Endothelial cell of umbilical vein (primary cell): ENCODE data around the gene MAP1LC3B. TPM values are rescaled to one million over a fixed set of nuclear protein-coding genes. Genes with fewer than 3 reads are reported as not detected.

Experiments
- BruUV-seq: library from RNA; stranded (reverse); fragments of 400-500 nt; replicated peaks from 2 replicates; lab custom pipeline; 2021; lab: Mats Ljungman, UMichigan
- CTCF ChIA-PET: fragments of 300-600, 350-600 bp; sonication (Branson Sonifier 250); formaldehyde crosslinking; loops from one replicate; lab custom pipeline; 2021; ENCODE audit warnings: antibody characterized with exemption, inconsistent platforms; lab: Charles Lee
- POLR2A ChIA-PET: fragments of 300-600, 350-600 bp; sonication (Branson Sonifier 250); formaldehyde crosslinking; loops from one replicate; lab custom pipeline; 2021; ENCODE audit warnings: antibody characterized with exemption, inconsistent platforms; lab: Charles Lee
- DNase-seq: peaks from one replicate; pipeline ENCODE4 v3.0.0-alpha.2; 2011; ENCODE audit warnings: low read depth, low spot score
- FAIRE-seq: peaks from 2 replicates; lab custom pipeline; 2011; peaks lifted over from hg19 to GRCh38; lab: Jason Lieb, UNC
- H2AFZ ChIP-seq: 2 replicates; pipeline ENCODE4 v1.6.0; 2012; ENCODE audit warnings: low read depth, low read length, control low read depth, inconsistent platforms
- H3K27ac ChIP-seq: 2 replicates; pipeline ENCODE4 v1.5.1; 2011; ENCODE audit warnings: low read depth, mild to moderate bottlenecking, control low read depth, low read length, moderate library complexity; ENCODE audit not compliant: insufficient read depth
- H3K27me3 ChIP-seq, 2 experiments: 2 replicates each; pipeline versions ENCODE4 v1.6.0 to v1.6.1; 2011; ENCODE audit warnings: low read length in 2 of 2, mixed read lengths in 1 of 2; ENCODE audit not compliant: control insufficient read depth in 2 of 2, insufficient read depth in 2 of 2
- H3K36me3 ChIP-seq, 2 experiments: 2 replicates in 1 of 2; 3 replicates in 1 of 2; pipeline ENCODE4 v1.5.1; 2011; ENCODE audit warnings: low read length in 2 of 2, mild to moderate bottlenecking in 1 of 2, moderate library complexity in 1 of 2; ENCODE audit not compliant: control insufficient read depth in 2 of 2, insufficient read depth in 2 of 2; ENCODE audit errors: extremely low read depth in 1 of 2
- H3K4me1 ChIP-seq: 3 replicates; pipeline ENCODE4 v1.5.1; 2011; ENCODE audit warnings: mild to moderate bottlenecking, low read length; ENCODE audit not compliant: control insufficient read depth, insufficient read depth; ENCODE audit errors: extremely low read depth
- H3K4me2 ChIP-seq: 2 replicates; pipeline ENCODE4 v1.6.1; 2011; ENCODE audit warnings: low read length, control low read depth, mixed read lengths; ENCODE audit not compliant: insufficient read depth
- H3K4me3 ChIP-seq, 3 experiments: fragments of 200-600 bp in 1 of 3; sonication (generic), shearing (Covaris generic) in 1 of 3; replicated peaks in 1 of 3; 2 replicates each; pipeline ENCODE4 v1.5.1; 2011 to 2016; ENCODE audit warnings: control low read depth in 3 of 3, low read length in 3 of 3, mild to moderate bottlenecking in 2 of 3, inconsistent platforms in 1 of 3, low read depth in 1 of 3, moderate library complexity in 1 of 3; ENCODE audit not compliant: insufficient read depth in 1 of 3
- H3K79me2 ChIP-seq: 2 replicates; pipeline ENCODE4 v1.6.0; 2012; ENCODE audit warnings: low read length, inconsistent platforms; ENCODE audit not compliant: control insufficient read depth, insufficient read depth
- H3K9ac ChIP-seq: replicated peaks from 2 replicates; pipeline ENCODE3; 2011; ENCODE audit warnings: low read length, control low read depth; ENCODE audit not compliant: insufficient read depth; ENCODE audit errors: extremely low read depth
- H3K9me1 ChIP-seq: replicated peaks from 3 replicates; pipeline ENCODE4 v1.6.0; 2011; ENCODE audit warnings: mild to moderate bottlenecking, low read length; ENCODE audit not compliant: control insufficient read depth, insufficient read depth; ENCODE audit errors: extremely low read depth
- H3K9me3 ChIP-seq: replicated peaks from 2 replicates; pipeline ENCODE4 v1.5.1; 2012; ENCODE audit warnings: low read length, inconsistent platforms; ENCODE audit not compliant: control insufficient read depth, insufficient read depth
- H4K20me1 ChIP-seq: replicated peaks from 2 replicates; pipeline ENCODE3; 2011; ENCODE audit warnings: mild to moderate bottlenecking, low read length; ENCODE audit not compliant: control insufficient read depth, insufficient read depth; ENCODE audit errors: extremely low read depth
- CTCF ChIP-seq, 2 donors: IDR thresholded peaks; 1 replicate in 1 of 2; 2 replicates in 1 of 2; pipeline ENCODE4 v1.5.1; 2011; ENCODE audit warnings: low read length in 2 of 2, mild to moderate bottlenecking in 2 of 2, moderate library complexity in 2 of 2, control low read depth in 1 of 2, inconsistent platforms in 1 of 2, low read depth in 1 of 2; ENCODE audit not compliant: insufficient read depth in 1 of 2; ENCODE audit errors: extremely low read depth in 1 of 2
- EZH2 ChIP-seq: IDR thresholded peaks from 2 replicates; pipeline ENCODE4 v1.6.1; 2012; ENCODE audit warnings: borderline replicate concordance, low read depth, mild to moderate bottlenecking, moderate library complexity, low read length, inconsistent platforms; ENCODE audit not compliant: severe bottlenecking
- FOS ChIP-seq: IDR thresholded peaks from 2 replicates; pipeline ENCODE4 v1.6.1; 2011; ENCODE audit warnings: mild to moderate bottlenecking, low read length, moderate library complexity, borderline replicate concordance; ENCODE audit not compliant: insufficient read depth
- GATA2 ChIP-seq: IDR thresholded peaks from 2 replicates; pipeline ENCODE4 v1.7.0; 2011; ENCODE audit warnings: low read depth, mild to moderate bottlenecking, moderate library complexity, mixed read lengths, low read length; ENCODE audit not compliant: insufficient read length, insufficient read depth
- JUN ChIP-seq: IDR thresholded peaks from 2 replicates; pipeline ENCODE4 v1.6.1; 2011; ENCODE audit warnings: borderline replicate concordance, low read depth; ENCODE audit not compliant: insufficient read length, insufficient read depth
- MAX ChIP-seq: IDR thresholded peaks from 2 replicates; pipeline ENCODE4 v1.6.1; 2011; ENCODE audit not compliant: insufficient read depth, insufficient read length
- MYC ChIP-seq: IDR thresholded peaks from one replicate; pipeline ENCODE4 v1.6.1; 2011; ENCODE audit warnings: mild to moderate bottlenecking, low read depth, low read length
- POLR2A ChIP-seq: IDR thresholded peaks from 2 replicates; pipeline ENCODE4 v1.6.1; 2012; ENCODE audit warnings: low read depth, mild to moderate bottlenecking, control low read depth, low read length
- POLR2AphosphoS5 ChIP-seq: IDR thresholded peaks from 2 replicates; pipeline ENCODE4 v1.6.1; 2012; ENCODE audit warnings: low read depth, mild to moderate bottlenecking, control low read depth, low read length, moderate library complexity; ENCODE audit not compliant: insufficient read depth
- dilution Hi-C: fragments of 300-500 bp; cut with MboI; formaldehyde crosslinking; loops from one replicate; pipeline ENCODE4 v1.15.0; 2019; ENCODE audit warnings: low sequenced_read_pairs; ENCODE audit not compliant: extremely low pct_ligation_motif_present
- intact Hi-C: fragments of 100-400 bp; cut with micrococcal nuclease; formaldehyde crosslinking; loops from one replicate; pipeline ENCODE4 v1.10.0; 2022
- polyA plus RNA-seq, 4 experiments: library from polyadenylated mRNA; depleted of rRNA in 3 of 4; stranded (reverse) in 3 of 4; unstranded in 1 of 4; fragments of >200 nt; gene quantifications; 2 replicates each; pipeline versions ENCODE4 v1.2.1 to v1.2.3, GENCODE V29; 2011 to 2012; ENCODE audit warnings: missing spikeins in 1 of 4
- total RNA-seq: library from RNA; stranded (reverse); gene quantifications from 2 replicates; pipeline ENCODE4 v1.2.3, GENCODE V29; 2021

Gene MAP1LC3B
- total and polyA plus RNA-seq, 2 donors (not counting 3 experiments of a cell fraction or from before 2014, with no cell fraction given), result 40.7 to 99.9 TPM

GRCh38 chr16:87443016-87443415 lies 50.9 kb downstream of the MAP1LC3B start:
- H3K9ac ChIP-seq, result no peak overlapping the region
- H3K4me3 ChIP-seq, result no peak overlapping the region
- no TSS peak for BruUV-seq
- H3K36me3 ChIP-seq, result peaks cover 0 to 3% of the 10 kb centered on the region in 2 experiments
- no peak overlapping the region for H2AFZ ChIP-seq
- no peak for DNase-seq
- H3K79me2 ChIP-seq, result peaks cover 4% of the 10 kb centered on the region
- no peak for FAIRE-seq
- no peak overlapping the region for H3K27ac ChIP-seq
- H4K20me1 ChIP-seq, result no peaks in the 10 kb centered on the region
- no peaks in the 10 kb centered on the region for H3K27me3 ChIP-seq
- ChIA-PET POLR2A (interaction anchor here (0.6 kb wide), 1 partner anchor 42 kb away, joined by 4 read pairs; no protein-coding TSS in a partner anchor), CTCF (interaction anchor here (1.5 kb wide), 1 partner anchor 14 kb away, joined by 3 read pairs; no protein-coding TSS in a partner anchor)
- TF ChIP-seq FOS (no peak), POLR2A (no peak), EZH2 (no peak)
- dilution Hi-C loops (no loop called here), intact Hi-C loops (no loop called here)
- no peak overlapping the region for H3K4me2 ChIP-seq
- no peaks in the 10 kb centered on the region for H3K9me3 ChIP-seq
- no peaks in the 10 kb centered on the region for H3K4me1 ChIP-seq
- no peaks in the 10 kb centered on the region for H3K9me1 ChIP-seq

- TF ChIP-seq GATA2 (no peak), EZH2 (no peak), POLR2A (no peak), CTCF (IDR thresholded peaks at IDR 0.05; ENCODE audit: extremely low read depth in 1 of 2, insufficient read depth in 1 of 2, low read depth in 1 of 2, low read length in 2 of 2) (no peak), JUN (no peak), FOS (no peak), MYC (no peak), POLR2AphosphoS5 (no peak), MAX (no peak)
- Histone ChIP-seq H3K4me1 (no peaks in the 10 kb centered on the region), H3K79me2 (peaks cover 4% of the 10 kb centered on the region), H3K4me2 (no peak overlapping the region), H3K9me1 (no peaks in the 10 kb centered on the region), H2AFZ (no peak overlapping the region), H3K4me3 (no peak overlapping the region), H4K20me1 (no peaks in the 10 kb centered on the region), H3K27ac (no peak overlapping the region), H3K9me3 (no peaks in the 10 kb centered on the region), H3K36me3 (peaks cover 0 to 5% of the 10 kb centered on the region in 2 experiments), H3K9ac (no peak overlapping the region), H3K27me3 (no peaks in the 10 kb centered on the region)
- DNase-seq, result no peak
- ChIA-PET CTCF (interaction anchor here (1.2 to 1.7 kb wide), 3 partner anchors 8 to 127 kb away, joined by 3 to 5 read pairs (median 5); no protein-coding TSS in a partner anchor), POLR2A (no interaction called here)
- intact Hi-C loops (no loop called here), dilution Hi-C loops (no loop called here)
- no peak for FAIRE-seq
- no TSS peak for BruUV-seq
Measured at GRCh38 chr16:87443964-87444363, 51.8 kb downstream of the MAP1LC3B start.
